Naive thymus-derived CD4-positive, alpha-beta T cell (primary cell): Measurements from ENCODE around the gene SPOCK3. TPM values are rescaled to one million over a fixed set of nuclear protein-coding genes. Genes with fewer than 3 reads are reported as not detected.

Source experiments
- ATAC-seq: fragments of 150-1000 bp; cut with Tn5 transposase; 2 replicates; pipeline ENCODE4 v1.10.0; 2021; ENCODE audit warnings: mild to moderate bottlenecking, moderate library complexity
- CTCF ChIA-PET: fragments of 350-600 bp; sonication (Branson Sonifier 250); formaldehyde crosslinking; loops from one replicate; lab custom pipeline; 2021; ENCODE audit warnings: antibody characterized with exemption; lab: Charles Lee
- POLR2A ChIA-PET: fragments of 350-600 bp; sonication (Branson Sonifier 250); formaldehyde crosslinking; loops from one replicate; lab custom pipeline; 2021; ENCODE audit warnings: antibody characterized with exemption, inconsistent platforms; lab: Charles Lee
- DNase-seq, 9 donors: peaks; one replicate each; pipeline versions ENCODE4 v3.0.0 to v3.0.0-alpha.2; 2020 to 2022; ENCODE audit warnings: mixed read lengths in 1 of 9
- H3K27ac ChIP-seq: one replicate; pipeline ENCODE4 v1.7.0; 2013; ENCODE audit warnings: mild to moderate bottlenecking, low read depth, low read length, moderate library complexity
- H3K27me3 ChIP-seq, 2 donors: one replicate each; pipeline ENCODE4 v1.7.0; 2013; ENCODE audit warnings: low read length in 2 of 2, mild to moderate bottlenecking in 2 of 2, moderate library complexity in 2 of 2; ENCODE audit not compliant: control insufficient read depth in 2 of 2, insufficient read depth in 2 of 2
- H3K36me3 ChIP-seq, 3 experiments: 1 replicate in 2 of 3; 2 replicates in 1 of 3; pipeline ENCODE4 v1.7.0; 2013; ENCODE audit warnings: low read length in 3 of 3, mild to moderate bottlenecking in 3 of 3, moderate library complexity in 1 of 3; ENCODE audit not compliant: insufficient read depth in 3 of 3, control insufficient read depth in 2 of 3
- H3K4me1 ChIP-seq, 2 donors: one replicate each; pipeline ENCODE4 v1.7.0; 2013; ENCODE audit warnings: low read length in 2 of 2, mild to moderate bottlenecking in 2 of 2, moderate library complexity in 1 of 2; ENCODE audit not compliant: control insufficient read depth in 2 of 2, insufficient read depth in 2 of 2
- H3K4me3 ChIP-seq: 2 replicates; pipeline ENCODE4 v1.7.0; 2013; ENCODE audit warnings: mild to moderate bottlenecking, low read length
- H3K9me3 ChIP-seq, 3 experiments: 1 replicate in 2 of 3; 2 replicates in 1 of 3; pipeline ENCODE4 v1.7.0; 2013; ENCODE audit warnings: low read length in 3 of 3; ENCODE audit not compliant: control insufficient read depth in 2 of 3
- H3K27ac Mint-ChIP-seq, 9 donors: one replicate each; pipeline ENCODE4 v1.8.0; 2020 to 2022; ENCODE audit warnings: mixed read lengths in 9 of 9, mild to moderate bottlenecking in 8 of 9, moderate library complexity in 5 of 9, inconsistent platforms in 2 of 9
- H3K27me3 Mint-ChIP-seq, 5 donors: one replicate each; pipeline ENCODE4 v1.8.0; 2021 to 2022; ENCODE audit warnings: mixed read lengths in 5 of 5, mild to moderate bottlenecking in 1 of 5
- H3K36me3 Mint-ChIP-seq, 5 donors: one replicate each; pipeline ENCODE4 v1.8.0; 2020 to 2022; ENCODE audit warnings: mixed read lengths in 5 of 5, mild to moderate bottlenecking in 3 of 5, inconsistent platforms in 1 of 5
- H3K4me1 Mint-ChIP-seq, 7 donors: one replicate each; pipeline ENCODE4 v1.8.0; 2020 to 2022; ENCODE audit warnings: mixed read lengths in 7 of 7, mild to moderate bottlenecking in 3 of 7, inconsistent platforms in 1 of 7
- H3K4me3 Mint-ChIP-seq, 10 donors: one replicate each; pipeline ENCODE4 v1.8.0; 2020 to 2022; ENCODE audit warnings: mild to moderate bottlenecking in 10 of 10, mixed read lengths in 10 of 10, moderate library complexity in 6 of 10, inconsistent platforms in 2 of 10
- H3K9me3 Mint-ChIP-seq, 11 donors: one replicate each; pipeline ENCODE4 v1.8.0; 2020 to 2022; ENCODE audit warnings: mixed read lengths in 11 of 11, mild to moderate bottlenecking in 4 of 11, inconsistent platforms in 1 of 11, moderate library complexity in 1 of 11
- intact Hi-C, 2 donors: fragments of 100-400 bp; cut with micrococcal nuclease; formaldehyde crosslinking; loops; one replicate each; pipeline ENCODE4 v1.15.1; 2023
- polyA plus RNA-seq, 2 donors: library from polyadenylated mRNA; unstranded; fragments of 300-500 nt; fragmentation: Illumina TruSeq; gene quantifications; one replicate each; pipeline ENCODE4 v1.2.3, GENCODE V29; 2021
- total RNA-seq, 6 experiments: library from RNA in 5 of 6; stranded (reverse) in 5 of 6; gene quantifications; 1 replicate in 5 of 6; 2 replicates in 1 of 6; pipeline ENCODE4 v1.2.3 and lab custom pipeline; 2021 to 2026

The SPOCK3 gene
- total and polyA plus RNA-seq, 7 experiments from 2014 or later, result 0.54 TPM; not detected in 6

DNA sequence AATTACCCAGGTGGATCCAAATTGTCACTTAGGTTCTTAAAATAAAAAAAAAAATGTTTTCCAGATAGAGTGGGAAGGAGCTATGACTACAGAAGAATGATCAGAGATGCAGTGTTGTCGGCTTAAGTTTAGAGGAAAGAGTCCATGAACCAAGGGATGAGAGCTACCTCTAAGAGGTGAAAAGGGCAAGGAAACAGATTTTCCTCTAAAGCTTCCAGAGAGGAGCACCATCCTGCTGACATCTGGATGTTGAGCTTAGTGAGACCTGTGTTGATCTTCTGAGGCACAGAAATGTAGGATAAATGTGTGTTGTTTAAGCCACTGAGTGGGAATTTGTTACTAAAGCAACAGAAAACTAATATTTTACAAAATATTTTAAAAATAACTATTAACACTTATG lies 498.7 kb downstream of the SPOCK3 start:
- H3K27ac ChIP-seq, result no peak overlapping the region
- intact Hi-C loops, result no loop called here
- no peak overlapping the region for H3K4me3 ChIP-seq
- Mint-ChIP-seq H3K4me3 (no peak overlapping the region), H3K27me3 (no peaks in the 10 kb centered on the region), H3K9me3 (peaks cover 0 to 5% (median 0%) of the 10 kb centered on the region in 11 donors), H3K36me3 (no peaks in the 10 kb centered on the region), H3K4me1 (no peaks in the 10 kb centered on the region), H3K27ac (no peak overlapping the region)
- ATAC-seq (no peak), DNase-seq (no peak)
- no peaks in the 10 kb centered on the region for H3K4me1 ChIP-seq
- H3K9me3 ChIP-seq, result no peaks in the 10 kb centered on the region
- H3K27me3 ChIP-seq, result no peaks in the 10 kb centered on the region
- ChIA-PET CTCF (no interaction called here), POLR2A (no interaction called here)
- H3K36me3 ChIP-seq, result no peaks in the 10 kb centered on the region

DNA sequence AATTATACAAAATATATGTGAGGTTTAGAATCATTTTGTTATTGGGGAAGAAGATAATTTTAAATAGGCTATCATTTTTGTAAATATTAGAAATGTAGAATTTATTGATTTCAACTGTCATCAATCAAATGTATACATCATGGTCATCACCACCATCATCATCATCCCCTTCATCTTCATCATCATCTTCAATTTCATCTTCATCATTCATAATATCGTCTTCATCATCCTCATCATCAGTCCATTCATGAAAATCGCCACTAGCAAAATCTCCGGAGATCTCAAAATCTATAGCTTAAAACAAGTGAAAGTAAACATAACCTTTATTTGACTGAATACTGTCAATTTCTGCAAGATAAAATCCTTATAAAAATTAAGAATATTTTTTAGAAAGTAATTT lies 499.5 kb downstream of the SPOCK3 start:
- H3K27ac Mint-ChIP-seq, result no peak overlapping the region
- H3K36me3 Mint-ChIP-seq, result no peaks in the 10 kb centered on the region
- Histone ChIP-seq H3K36me3 (no peaks in the 10 kb centered on the region), H3K4me3 (no peak overlapping the region), H3K27ac (no peak overlapping the region), H3K27me3 (no peaks in the 10 kb centered on the region), H3K9me3 (no peaks in the 10 kb centered on the region), H3K4me1 (no peaks in the 10 kb centered on the region)
- intact Hi-C loops, result no loop called here
- no peaks in the 10 kb centered on the region for H3K27me3 Mint-ChIP-seq
- no peak for ATAC-seq
- H3K4me1 Mint-ChIP-seq, result no peaks in the 10 kb centered on the region
- no peak for DNase-seq
- H3K9me3 Mint-ChIP-seq, result peaks cover 0 to 5% (median 0%) of the 10 kb centered on the region in 11 donors
- ChIA-PET POLR2A (no interaction called here), CTCF (no interaction called here)
- H3K4me3 Mint-ChIP-seq, result no peak overlapping the region

DNA sequence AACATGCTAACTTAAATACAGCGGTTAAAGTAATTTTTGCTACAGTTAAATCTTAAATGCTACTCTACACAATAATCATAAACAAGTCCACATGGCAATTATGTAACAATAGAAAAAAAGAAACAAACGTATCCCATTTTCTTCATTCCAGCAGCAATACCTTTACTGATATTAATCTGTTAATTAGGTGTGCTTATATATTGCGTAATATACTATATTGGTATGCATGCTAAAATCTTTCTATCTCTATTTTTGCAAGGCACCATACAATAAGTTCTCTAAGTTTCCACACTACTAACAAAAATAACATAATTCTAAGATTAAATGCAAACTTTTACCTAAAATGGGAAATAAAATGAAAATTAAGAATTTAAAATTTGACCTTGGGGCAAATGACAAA lies 500.6 kb downstream of the SPOCK3 start:
- intact Hi-C loops, result no loop called here
- Mint-ChIP-seq H3K27me3 (no peaks in the 10 kb centered on the region), H3K4me3 (no peak overlapping the region), H3K9me3 (peaks cover 0 to 5% (median 0%) of the 10 kb centered on the region in 11 donors), H3K36me3 (no peaks in the 10 kb centered on the region), H3K4me1 (no peaks in the 10 kb centered on the region), H3K27ac (no peak overlapping the region)
- Histone ChIP-seq H3K27ac (no peak overlapping the region), H3K4me1 (no peaks in the 10 kb centered on the region), H3K27me3 (no peaks in the 10 kb centered on the region), H3K4me3 (no peak overlapping the region), H3K36me3 (no peaks in the 10 kb centered on the region), H3K9me3 (no peaks in the 10 kb centered on the region)
- no peak for ATAC-seq
- ChIA-PET POLR2A (no interaction called here), CTCF (no interaction called here)
- no peak for DNase-seq

DNA sequence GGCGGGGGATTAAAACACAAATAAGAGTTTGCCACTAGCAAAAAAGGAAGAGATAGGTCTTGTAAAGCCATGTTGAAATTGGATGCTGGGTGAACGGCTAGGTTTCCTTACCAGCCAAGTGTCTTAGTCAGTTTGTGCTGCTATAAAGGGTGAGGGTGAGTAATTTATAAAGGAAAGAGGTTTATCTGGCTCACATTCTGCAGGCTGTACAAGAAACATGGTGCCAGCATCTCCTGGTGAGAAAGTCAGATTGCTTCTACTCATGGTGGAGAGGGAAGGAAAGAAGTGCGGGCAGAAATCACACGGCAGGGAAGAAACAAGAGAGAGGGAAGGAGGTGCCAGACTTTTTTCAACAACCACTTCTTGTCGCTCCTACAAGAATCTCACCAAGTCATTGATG lies 507.5 kb downstream of the SPOCK3 start:
- no peak for ATAC-seq
- Histone ChIP-seq H3K27me3 (no peaks in the 10 kb centered on the region), H3K27ac (no peak overlapping the region), H3K36me3 (no peaks in the 10 kb centered on the region), H3K4me3 (no peak overlapping the region), H3K4me1 (no peaks in the 10 kb centered on the region), H3K9me3 (no peaks in the 10 kb centered on the region)
- Mint-ChIP-seq H3K36me3 (no peaks in the 10 kb centered on the region), H3K27me3 (no peaks in the 10 kb centered on the region), H3K27ac (no peak overlapping the region), H3K4me3 (no peak overlapping the region), H3K4me1 (no peaks in the 10 kb centered on the region), H3K9me3 (peaks cover 0 to 13% (median 5%) of the 10 kb centered on the region in 11 donors)
- ChIA-PET POLR2A (no interaction called here), CTCF (no interaction called here)
- intact Hi-C loops, result no loop called here
- no peak for DNase-seq

DNA sequence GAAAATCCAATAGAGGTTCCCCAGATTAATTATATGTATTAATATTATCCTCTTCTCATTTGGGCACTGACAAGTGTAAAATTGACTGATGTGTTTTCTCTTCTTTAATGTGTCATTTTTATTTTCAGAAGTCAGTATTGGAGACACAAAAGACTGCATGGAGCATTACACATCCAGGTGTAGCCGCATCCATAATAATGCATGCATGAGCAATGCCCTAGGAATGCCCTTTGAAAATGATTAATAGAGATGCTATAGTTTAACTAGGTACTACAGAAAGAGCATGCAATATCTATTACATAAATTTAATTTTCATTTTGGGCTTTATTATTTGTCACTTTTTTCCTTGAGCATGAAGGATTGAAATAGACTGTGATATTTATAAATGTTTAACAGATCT lies 509.9 kb downstream of the SPOCK3 start:
- no peak overlapping the region for H3K27ac ChIP-seq
- CTCF ChIA-PET, result no interaction called here
- Mint-ChIP-seq H3K4me3 (no peak overlapping the region), H3K27ac (no peak overlapping the region), H3K4me1 (no peaks in the 10 kb centered on the region), H3K36me3 (no peaks in the 10 kb centered on the region), H3K9me3 (peaks cover 5 to 18% (median 13%) of the 10 kb centered on the region in 11 donors), H3K27me3 (no peaks in the 10 kb centered on the region)
- H3K4me1 ChIP-seq, result no peaks in the 10 kb centered on the region
- H3K4me3 ChIP-seq, result no peak overlapping the region
- no peak for ATAC-seq
- H3K27me3 ChIP-seq, result no peaks in the 10 kb centered on the region
- H3K36me3 ChIP-seq, result no peaks in the 10 kb centered on the region
- intact Hi-C loops, result no loop called here
- no peaks in the 10 kb centered on the region for H3K9me3 ChIP-seq
- no peak for DNase-seq
- POLR2A ChIA-PET, result no interaction called here

DNA sequence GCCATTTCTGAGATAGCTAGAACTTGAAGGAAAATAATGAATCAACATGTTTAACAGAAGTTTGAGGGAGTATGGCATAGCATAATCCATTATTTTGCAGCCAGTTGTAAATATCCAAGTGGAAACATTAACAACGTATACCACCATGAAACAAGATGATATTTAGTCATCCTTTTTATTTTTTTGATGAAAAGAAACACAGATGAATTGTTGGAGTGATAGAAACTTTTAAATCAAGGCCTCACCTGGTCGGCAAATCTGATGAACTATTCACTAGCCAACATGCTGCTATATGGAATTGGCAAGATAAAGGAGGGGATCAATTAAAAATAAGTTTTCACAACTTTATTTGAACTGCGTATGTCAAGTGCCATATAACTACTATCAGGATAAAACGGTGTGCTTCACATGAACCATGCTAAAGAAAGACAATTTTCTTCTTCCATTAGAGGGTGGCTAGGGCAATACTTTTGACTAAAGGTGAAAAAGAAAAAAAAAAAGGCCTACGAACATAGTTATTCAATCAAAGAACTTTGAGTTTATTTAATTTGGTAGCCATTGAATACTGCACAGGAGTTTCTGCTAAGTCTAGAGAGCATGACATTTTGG lies 510.7 kb downstream of the SPOCK3 start:
- Mint-ChIP-seq H3K27ac (no peak overlapping the region), H3K4me3 (no peak overlapping the region), H3K27me3 (no peaks in the 10 kb centered on the region), H3K36me3 (no peaks in the 10 kb centered on the region), H3K4me1 (no peaks in the 10 kb centered on the region), H3K9me3 (peaks cover 5 to 18% (median 13%) of the 10 kb centered on the region in 11 donors)
- POLR2A ChIA-PET, result no interaction called here
- H3K9me3 ChIP-seq, result no peaks in the 10 kb centered on the region
- ATAC-seq (no peak), DNase-seq (no peak)
- no peak overlapping the region for H3K27ac ChIP-seq
- no peaks in the 10 kb centered on the region for H3K27me3 ChIP-seq
- no peaks in the 10 kb centered on the region for H3K4me1 ChIP-seq
- no peaks in the 10 kb centered on the region for H3K36me3 ChIP-seq
- CTCF ChIA-PET, result no interaction called here
- no peak overlapping the region for H3K4me3 ChIP-seq
- intact Hi-C loops, result no loop called here
